H1 (cell line): ENCODE measurements around the gene RTN4. TPM values are rescaled to one million over a fixed set of nuclear protein-coding genes. Genes with fewer than 3 reads are reported as not detected.
"Not testable (repeated sequence)": the region's sequence is repeated elsewhere in the genome, so short reads cannot be mapped to it uniquely, and the experiment has no call there.

Source experiments
- CTCF ChIA-PET: fragments of 300-600 bp; sonication (Branson Sonifier 250); formaldehyde crosslinking; loops from one replicate; lab custom pipeline; 2021; ENCODE audit not compliant: partially characterized antibody; lab: Charles Lee
- POLR2A ChIA-PET: fragments of 300-600 bp; sonication (Branson Sonifier 250); formaldehyde crosslinking; loops from one replicate; lab custom pipeline; 2021; ENCODE audit warnings: inconsistent platforms; ENCODE audit not compliant: partially characterized antibody; lab: Charles Lee
- DNase-seq, 2 experiments: peaks; one replicate each; pipeline versions ENCODE4 v3.0.0 to v3.0.0-alpha.2; 2010 to 2022; ENCODE audit warnings: low spot score in 2 of 2, low read depth in 1 of 2, mixed read lengths in 1 of 2
- FAIRE-seq: peaks from 2 replicates; lab custom pipeline; 2011; peaks lifted over from hg19 to GRCh38; lab: Jason Lieb, UNC
- H2AFZ ChIP-seq: 2 replicates; pipeline ENCODE4 v1.8.1; 2012; ENCODE audit warnings: low read length, inconsistent platforms
- H2AK5ac ChIP-seq: 2 replicates; pipeline ENCODE4 v1.6.1; 2013; ENCODE audit warnings: low read depth, low read length
- H2BK120ac ChIP-seq: replicated peaks from 2 replicates; pipeline ENCODE3; 2013; ENCODE audit warnings: low read depth, low read length, inconsistent platforms
- H2BK12ac ChIP-seq: 2 replicates; pipeline ENCODE4 v1.6.1; 2013; ENCODE audit warnings: low read depth, low read length
- H2BK15ac ChIP-seq: 2 replicates; pipeline ENCODE4 v1.6.1; 2013; ENCODE audit warnings: low read length
- H2BK20ac ChIP-seq: 2 replicates; pipeline ENCODE4 v1.6.1; 2013; ENCODE audit warnings: low read length
- H2BK5ac ChIP-seq: 2 replicates; pipeline ENCODE4 v1.6.1; 2013; ENCODE audit warnings: low read depth, low read length
- H3K14ac ChIP-seq: 2 replicates; pipeline ENCODE4 v1.6.1; 2013; ENCODE audit warnings: inconsistent platforms; ENCODE audit not compliant: insufficient read length
- H3K18ac ChIP-seq: 2 replicates; pipeline ENCODE4 v1.6.1; 2013; ENCODE audit warnings: low read length; ENCODE audit errors: extremely low read depth
- H3K23ac ChIP-seq: 2 replicates; pipeline ENCODE4 v1.6.1; 2013; ENCODE audit warnings: inconsistent platforms; ENCODE audit not compliant: insufficient read length
- H3K23me2 ChIP-seq: 2 replicates; pipeline ENCODE4 v1.6.1; 2013; ENCODE audit warnings: low read depth, low read length
- H3K27ac ChIP-seq: 2 replicates; pipeline ENCODE4 v1.6.1; 2011; ENCODE audit warnings: low read depth, low read length, inconsistent platforms
- H3K27me3 ChIP-seq, 4 experiments: replicated peaks in 1 of 4; 1 replicate in 1 of 4; 2 replicates in 3 of 4; pipeline versions ENCODE4 v1.6.1 to v1.8.1; 2011 to 2013; ENCODE audit warnings: low read length in 3 of 4, mild to moderate bottlenecking in 3 of 4, inconsistent platforms in 2 of 4, mixed read lengths in 2 of 4, moderate library complexity in 1 of 4; ENCODE audit not compliant: control insufficient read depth in 3 of 4, insufficient read depth in 3 of 4; ENCODE audit errors: extremely low read depth in 1 of 4
- H3K36me3 ChIP-seq, 4 experiments: 2 replicates each; pipeline versions ENCODE4 v1.6.1 to v1.8.1; 2011 to 2013; ENCODE audit warnings: mild to moderate bottlenecking in 4 of 4, low read length in 3 of 4, moderate library complexity in 2 of 4, control low read depth in 1 of 4, inconsistent platforms in 1 of 4; ENCODE audit not compliant: insufficient read depth in 4 of 4, control insufficient read depth in 2 of 4
- H3K4ac ChIP-seq: replicated peaks from 2 replicates; pipeline ENCODE3; 2013; ENCODE audit warnings: low read length, low read depth, mixed read lengths, inconsistent platforms; ENCODE audit not compliant: insufficient read length
- H3K4me1 ChIP-seq, 4 experiments: replicated peaks in 1 of 4; 1 replicate in 1 of 4; 2 replicates in 3 of 4; pipeline versions ENCODE4 v1.6.1 to v1.8.1; 2011 to 2013; ENCODE audit warnings: low read length in 3 of 4, inconsistent platforms in 2 of 4, mixed read lengths in 1 of 4; ENCODE audit not compliant: insufficient read depth in 4 of 4, control insufficient read depth in 3 of 4
- H3K4me2 ChIP-seq, 2 experiments: 2 replicates each; pipeline versions ENCODE4 v1.6.1 to v1.8.1; 2011 to 2013; ENCODE audit warnings: low read depth in 2 of 2, low read length in 2 of 2, control low read depth in 1 of 2, inconsistent platforms in 1 of 2, mild to moderate bottlenecking in 1 of 2; ENCODE audit not compliant: insufficient read depth in 1 of 2
- H3K4me3 ChIP-seq, 4 experiments: fragments of 200-600, 300-600 bp in 1 of 4; sonication (generic), shearing (Covaris generic), sonication (Bioruptor Twin) in 1 of 4; 2 replicates each; pipeline versions ENCODE4 v1.5.1 to v1.8.1; 2011 to 2016; ENCODE audit warnings: low read length in 4 of 4, low read depth in 3 of 4, control low read depth in 2 of 4, inconsistent platforms in 2 of 4, mild to moderate bottlenecking in 2 of 4, mixed read lengths in 1 of 4, moderate library complexity in 1 of 4; ENCODE audit not compliant: insufficient read depth in 2 of 4; ENCODE audit errors: extremely low read depth in 1 of 4
- H3K56ac ChIP-seq: replicated peaks from 2 replicates; pipeline ENCODE3; 2013; ENCODE audit warnings: low read depth, mild to moderate bottlenecking, mixed read lengths, low read length, inconsistent platforms; ENCODE audit not compliant: insufficient read length
- H3K79me1 ChIP-seq: 2 replicates; pipeline ENCODE4 v1.6.1; 2013; ENCODE audit warnings: low read depth, low read length, control low read depth
- H3K79me2 ChIP-seq, 2 experiments: 2 replicates each; pipeline versions ENCODE4 v1.6.1 to v1.8.1; 2012 to 2013; ENCODE audit warnings: low read length in 2 of 2, mild to moderate bottlenecking in 2 of 2, inconsistent platforms in 1 of 2; ENCODE audit not compliant: insufficient read depth in 2 of 2, control insufficient read depth in 1 of 2
- H3K9ac ChIP-seq, 4 experiments: replicated peaks in 1 of 4; 1 replicate in 1 of 4; 2 replicates in 3 of 4; pipeline versions ENCODE4 v1.6.1 to v1.8.1; 2011 to 2013; ENCODE audit warnings: low read depth in 3 of 4, low read length in 3 of 4, control low read depth in 2 of 4, mild to moderate bottlenecking in 2 of 4, moderate library complexity in 2 of 4, inconsistent platforms in 1 of 4; ENCODE audit errors: extremely low read depth in 1 of 4
- H3K9me3 ChIP-seq, 2 experiments: 2 replicates each; pipeline versions ENCODE4 v1.6.1 to v1.8.1; 2012 to 2013; ENCODE audit warnings: mild to moderate bottlenecking in 2 of 2, moderate library complexity in 2 of 2, control low read depth in 1 of 2, inconsistent platforms in 1 of 2, low read depth in 1 of 2, low read length in 1 of 2, mixed read lengths in 1 of 2; ENCODE audit not compliant: insufficient read depth in 2 of 2
- H4K20me1 ChIP-seq, 2 experiments: replicated peaks in 1 of 2; 2 replicates each; pipeline versions ENCODE3 to v1.8.1; 2011 to 2013; ENCODE audit warnings: inconsistent platforms in 2 of 2, low read length in 2 of 2, mild to moderate bottlenecking in 1 of 2; ENCODE audit not compliant: insufficient read depth in 2 of 2, control insufficient read depth in 1 of 2
- H4K5ac ChIP-seq: 2 replicates; pipeline ENCODE4 v1.6.1; 2013; ENCODE audit warnings: low read length, low read depth, mixed read lengths, inconsistent platforms; ENCODE audit not compliant: insufficient read length
- H4K8ac ChIP-seq: 2 replicates; pipeline ENCODE4 v1.8.0; 2013; ENCODE audit warnings: mild to moderate bottlenecking, moderate library complexity, low read length, inconsistent platforms; ENCODE audit not compliant: insufficient read depth; ENCODE audit errors: extremely low read depth
- H4K91ac ChIP-seq: replicated peaks from 2 replicates; pipeline ENCODE3; 2013; ENCODE audit warnings: low read length, mixed read lengths, inconsistent platforms; ENCODE audit not compliant: insufficient read length
- WGBS, 2 experiments: shearing (Covaris generic) in 1 of 2; methylation state at CpG; one replicate each; pipeline versions ENCODE4 v1.1.6 to v1.1.7; 2013 to 2015; ENCODE audit warnings: low lambda C conversion rate in 2 of 2, mixed read lengths in 2 of 2, inconsistent platforms in 1 of 2, low coverage in 1 of 2, missing lambda C conversion rate in 1 of 2; ENCODE audit not compliant: insufficient replicate concordance in 2 of 2, insufficient coverage in 1 of 2, insufficient read length in 1 of 2; ENCODE audit errors: extremely low coverage in 1 of 2, missing lambda C conversion rate in 1 of 2; 5-methylcytosine and 5-hydroxymethylcytosine counted together
- polyA plus RNA-seq, 7 experiments: library from polyadenylated mRNA; depleted of rRNA in 3 of 7; stranded (reverse) in 5 of 7; unstranded in 2 of 7; fragments of >200 nt in 5 of 7; fragments of 200-250 nt in 2 of 7; gene quantifications; 1 replicate in 5 of 7; 2 replicates in 1 of 7; 4 replicates in 1 of 7; pipeline versions ENCODE4 v1.2.1 to v1.2.3, GENCODE V29; 2011 to 2013; ENCODE audit warnings: missing spikeins in 2 of 7, mixed read lengths in 2 of 7
- total RNA-seq: library from RNA; stranded (reverse); fragmentation: NEBNext Ultra II Directional; extraction: Animal tissue kit (Norgen Biotek cat#: 25700); gene quantifications from 2 replicates; pipeline ENCODE4 v1.2.1, GENCODE V29; 2021

Gene RTN4
- total and polyA plus RNA-seq, 2 of the 8 experiments (the other 6 are each of a cell fraction or from before 2014, with no cell fraction given), result 179 to 242 TPM

GRCh38 chr2:55076019-55076418, 25.8 kb upstream of the RTN4 start:
- H2BK12ac ChIP-seq, H3K4ac ChIP-seq, H2BK20ac ChIP-seq, H3K56ac ChIP-seq, H3K4me2 ChIP-seq, H4K8ac ChIP-seq, CTCF ChIA-PET, H3K36me3 ChIP-seq, H3K18ac ChIP-seq, POLR2A ChIA-PET, DNase-seq, H3K79me1 ChIP-seq, H2AFZ ChIP-seq, H3K9ac ChIP-seq, FAIRE-seq, H2AK5ac ChIP-seq, H3K23me2 ChIP-seq, H3K4me1 ChIP-seq, H3K23ac ChIP-seq, H3K9me3 ChIP-seq, H3K79me2 ChIP-seq, H4K20me1 ChIP-seq, H2BK5ac ChIP-seq, H4K5ac ChIP-seq, H4K91ac ChIP-seq, H2BK120ac ChIP-seq, H3K27ac ChIP-seq, H3K27me3 ChIP-seq, H3K14ac ChIP-seq, H3K4me3 ChIP-seq, H2BK15ac ChIP-seq: not testable (repeated sequence)
- WGBS, 2 experiments, result 90% methylated on average over 1 of the region's 1 CpG; no CpG with 5 or more reads in 1 of the 2 experiments
